HG03045 (cell line): ENCODE measurements around the gene MMS19.
A peak's percentile ranks its signal among the peaks of the same experiment; 100 is the strongest.
"Not testable (repeated sequence)": the region's sequence is repeated elsewhere in the genome, so short reads cannot be mapped to it uniquely, and the experiment has no call there.

Experiments used
- ATAC-seq: cut with Tn5 transposase; IDR thresholded peaks from one replicate; pipeline ENCODE4 v1.9.1; 2021; ENCODE audit warnings: mild to moderate bottlenecking, moderate library complexity; ENCODE audit not compliant: unreplicated experiment

The MMS19 gene

GRCh38 chr10:97427571-97428179, 70.5 kb downstream of the MMS19 start:
- ATAC-seq: no peak

GRCh38 chr10:97426776-97427570, 71.2 kb downstream of the MMS19 start:
- ATAC-seq: no peak

DNA sequence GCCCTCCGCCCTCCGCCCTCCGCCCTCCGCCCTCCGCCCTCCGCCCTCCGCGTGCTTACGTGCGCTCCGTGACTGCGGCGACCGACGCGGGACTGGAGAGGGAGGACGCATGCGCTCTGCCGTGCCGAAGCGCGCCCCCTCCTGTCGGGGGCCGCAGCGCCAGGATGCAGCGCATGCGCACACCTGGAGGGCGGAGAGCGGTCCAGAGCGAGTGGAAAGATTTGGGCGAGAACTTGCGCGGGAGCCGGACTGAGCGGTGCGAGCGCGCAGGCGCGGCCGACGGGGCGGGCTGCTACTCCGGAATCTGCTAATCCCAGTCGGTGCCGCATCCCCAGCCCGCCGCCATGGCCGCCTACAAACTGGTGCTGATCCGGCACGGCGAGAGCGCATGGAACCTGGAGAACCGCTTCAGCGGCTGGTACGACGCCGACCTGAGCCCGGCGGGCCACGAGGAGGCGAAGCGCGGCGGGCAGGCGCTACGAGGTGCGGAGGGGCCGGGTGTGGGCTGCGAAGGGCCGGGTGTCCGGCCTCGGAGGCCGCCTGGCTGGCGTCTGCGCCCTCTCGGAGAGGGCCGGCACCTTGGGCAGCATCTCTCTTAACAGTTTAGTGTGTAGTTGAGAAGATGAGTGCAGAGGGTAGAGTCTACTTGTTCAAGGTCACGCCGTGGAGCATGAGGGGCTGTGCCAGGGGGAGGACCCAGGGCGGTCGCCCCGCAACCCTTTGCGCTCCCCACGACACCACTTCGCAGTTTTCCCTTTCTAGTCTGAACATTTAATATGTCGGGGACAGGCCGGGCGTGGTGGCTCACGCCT, 72.1 kb downstream of the MMS19 start, which contains the start of gene PGAM1:
PGAM1 (plus strand) TSS at position 228 of the 812 bp plus-strand sequence; CDS start at position 345, 117 bp downstream.
- ATAC-seq: peak; percentile 88

- not testable (repeated sequence) for ATAC-seq
Observed at GRCh38 chr10:97423757-97424098, 74.5 kb downstream of the MMS19 start.

DNA sequence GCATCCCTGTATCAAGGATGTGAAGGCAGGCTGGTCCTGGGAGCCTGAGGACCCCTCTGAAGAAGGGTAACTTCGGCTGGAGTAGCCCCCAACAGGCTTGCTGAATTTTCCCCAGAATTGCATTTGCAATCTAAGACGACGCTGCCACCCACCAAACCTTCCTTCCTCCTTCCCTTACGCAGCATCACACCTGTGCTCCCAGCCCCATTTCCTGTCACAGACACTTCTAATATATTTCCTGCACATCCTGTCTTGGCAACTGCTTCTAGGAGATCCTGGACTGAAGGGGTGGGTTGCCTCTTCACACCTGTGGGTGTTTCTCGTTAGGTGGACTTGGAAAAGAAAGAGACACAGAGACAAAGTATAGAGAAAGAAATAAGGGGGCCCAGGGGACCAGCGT, 81.7 kb downstream of the MMS19 start:
- no peak for ATAC-seq

GRCh38 chr10:97412891-97413304, 85.3 kb downstream of the MMS19 start:
- no peak for ATAC-seq

GRCh38 chr10:97411406-97411805, 86.8 kb downstream of the MMS19 start:
- no peak for ATAC-seq

DNA sequence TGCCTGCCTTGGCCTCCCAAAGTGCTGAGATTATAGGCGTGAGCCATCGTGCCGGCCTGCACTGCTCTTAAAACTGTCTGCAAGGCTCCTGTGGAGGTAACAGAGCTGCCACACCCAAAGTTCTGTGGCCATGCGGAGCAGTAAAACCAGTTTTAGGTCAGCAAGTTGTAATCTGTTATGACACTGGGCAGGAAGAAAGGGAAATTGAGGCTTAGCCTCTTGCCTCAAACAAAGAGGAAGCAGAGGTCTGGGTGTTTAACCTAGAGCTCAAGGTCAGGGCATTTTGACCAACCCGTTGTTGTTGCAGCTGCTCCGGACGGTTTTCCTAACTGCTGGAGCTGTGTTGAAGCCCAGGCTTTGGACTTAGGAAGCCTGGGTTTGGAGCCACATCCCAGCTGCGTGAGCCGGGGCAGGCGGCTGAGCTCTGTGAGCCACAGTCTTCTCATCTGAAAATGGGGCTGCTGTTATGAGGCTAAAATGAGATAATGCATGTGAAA, 89.7 kb downstream of the MMS19 start:
- ATAC-seq: no peak
